Right lobe of liver (tissue), 4 donors: ENCODE data around the gene ZNF420.
"Not testable (repeated sequence)": the region's sequence is repeated elsewhere in the genome, so short reads cannot be mapped to it uniquely, and the experiment has no call there.

ENCODE experiments used
- CTCF ChIP-seq, 4 donors: fragments of 200-600 bp in 3 of 4; fragments of 450-650 bp in 1 of 4; IDR thresholded peaks; one replicate each; pipeline versions ENCODE4 v1.5.1 to v1.8.0; 2016 to 2022; ENCODE audit warnings: antibody characterized with exemption in 4 of 4, mild to moderate bottlenecking in 2 of 4
- POLR2A ChIP-seq: fragments of 450-650 bp; IDR thresholded peaks from one replicate; pipeline ENCODE4 v1.6.1; 2017; ENCODE audit warnings: antibody characterized with exemption, mild to moderate bottlenecking
- donor health status: DM: no; HTN: no; CAD: no.
- donor health status: DM: no; HTN: no; CAD: no.
- donor health status: DM: no; HTN: yes; CAD: no.

GRCh38 chr19:37111753-37112152 is 33.5 kb downstream of the ZNF420 start:
- TF ChIP-seq CTCF (IDR thresholded peaks at IDR 0.05): peak in 2 of 4 donors; percentile 11 to 14
- TF ChIP-seq POLR2A: not testable (repeated sequence)
